ENCODE results near the gene RFPL3.

The RFPL3 gene

DNA sequence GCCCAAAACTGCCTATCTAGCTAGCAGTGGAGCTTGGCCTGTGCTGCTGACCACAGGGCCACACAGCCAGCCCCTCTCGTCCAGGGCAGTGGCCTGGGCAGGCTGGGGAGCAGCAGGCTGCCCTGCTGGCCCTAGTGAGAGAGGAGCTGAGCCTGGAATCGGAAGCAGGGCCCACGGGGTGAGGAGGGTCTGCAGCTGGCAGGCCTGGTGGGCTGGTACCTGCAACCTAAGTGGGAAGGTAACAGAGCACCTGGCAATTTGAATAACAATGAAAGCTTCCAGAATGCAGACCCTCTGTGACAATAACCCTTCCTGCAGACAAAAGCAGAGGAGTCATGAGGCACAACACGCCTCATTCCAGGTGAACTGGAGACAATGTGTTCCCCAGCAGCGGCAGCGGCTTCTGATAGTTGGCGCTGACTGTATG lies 31.8 kb upstream of the RFPL3 start:
- no peak for DNase-seq (ENCODE audit: extremely low read depth, low read depth)

GRCh38 chr22:32326647-32327046 lies 31.0 kb upstream of the RFPL3 start:
- no peak for DNase-seq (ENCODE audit: extremely low read depth, low read depth)
- TF ChIP-seq CTCF (IDR thresholded peaks at IDR 0.05; ENCODE audit: low read depth, low read length) = no peak

More for the DNA sequence above, 31.8 kb upstream of the RFPL3 start:
- TF ChIP-seq CTCF (IDR thresholded peaks at IDR 0.05; ENCODE audit: low read depth, low read length) = no peak

GRCh38 chr22:32327066-32327465 lies 30.6 kb upstream of the RFPL3 start:
- no peak for DNase-seq (ENCODE audit: extremely low read depth, low read depth)
- no peak for TF ChIP-seq CTCF (IDR thresholded peaks at IDR 0.05; ENCODE audit: low read depth, low read length)

GRCh38 chr22:32327596-32328171 lies 30.0 kb upstream of the RFPL3 start:
- no peak for TF ChIP-seq CTCF (IDR thresholded peaks at IDR 0.05; ENCODE audit: low read depth, low read length)
- no peak for DNase-seq (ENCODE audit: extremely low read depth, low read depth)

DNA sequence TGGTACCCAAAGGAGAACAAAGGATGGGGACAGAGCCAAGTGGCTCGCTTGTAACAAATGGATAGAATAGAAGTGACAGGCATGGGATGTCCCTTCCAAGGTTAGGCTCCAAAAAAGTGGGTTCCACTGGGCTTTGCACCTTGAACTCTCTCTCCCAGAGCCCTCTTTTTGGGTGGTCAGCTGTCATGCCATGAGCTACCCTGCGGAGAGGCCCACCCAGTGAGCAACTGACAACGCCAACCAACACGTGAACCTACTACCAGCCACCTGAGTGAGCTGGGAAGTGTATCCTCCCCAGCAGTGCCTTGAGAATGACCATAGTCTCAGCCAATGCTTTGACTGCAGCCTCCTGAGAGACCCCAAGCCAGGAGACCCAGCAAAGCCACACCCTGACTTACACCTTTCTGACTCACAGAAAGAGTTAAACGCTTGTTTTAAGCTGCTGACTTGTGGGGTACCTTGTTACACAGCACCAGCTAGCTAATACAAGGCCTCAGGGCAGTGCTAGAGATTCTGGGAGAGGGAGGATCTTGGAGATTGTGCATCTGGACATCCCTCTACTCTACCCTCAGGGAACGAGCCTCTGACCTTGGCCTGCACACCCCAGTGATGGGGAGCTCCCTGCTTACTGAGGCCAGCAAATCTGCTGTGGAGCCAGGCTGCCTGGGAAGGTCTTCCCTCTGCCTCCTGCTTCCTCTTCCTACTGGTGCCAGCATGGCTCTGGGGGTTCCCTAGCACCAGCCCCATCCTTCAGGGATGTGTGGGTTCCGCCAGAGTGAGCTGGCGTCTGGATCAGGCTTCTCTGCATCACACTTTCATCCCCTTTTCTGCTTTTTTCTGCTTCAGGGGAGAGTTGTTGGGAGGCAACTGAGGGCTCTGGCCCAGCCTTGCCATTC lies 29.1 kb upstream of the RFPL3 start:
- DNase-seq (ENCODE audit: extremely low read depth, low read depth) = no peak
- TF ChIP-seq CTCF (IDR thresholded peaks at IDR 0.05; ENCODE audit: low read depth, low read length) = no peak

DNA sequence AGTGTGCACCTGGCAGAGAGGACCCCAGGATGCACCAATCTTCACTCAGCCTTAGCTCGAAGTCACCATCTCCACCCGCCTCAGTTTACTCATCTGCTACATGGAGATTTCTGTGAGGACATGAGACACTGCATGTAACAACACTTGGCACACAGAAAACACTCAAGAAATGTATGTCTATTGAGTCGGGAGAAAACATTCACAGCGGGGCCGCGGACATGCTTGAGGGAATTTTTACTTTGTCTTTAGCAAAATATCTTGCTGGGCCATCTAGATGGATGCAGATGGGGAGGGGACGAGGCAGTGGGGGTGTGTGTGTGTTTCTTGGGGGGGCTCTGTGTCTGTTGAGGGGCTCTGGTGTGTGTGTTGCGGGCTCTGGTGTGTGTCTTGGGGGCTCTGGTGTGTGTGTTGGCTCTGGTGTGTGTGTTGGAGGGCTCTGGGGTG lies 28.4 kb upstream of the RFPL3 start:
- TF ChIP-seq CTCF (IDR thresholded peaks at IDR 0.05; ENCODE audit: low read depth, low read length) = no peak
- DNase-seq (ENCODE audit: extremely low read depth, low read depth) = no peak

DNA sequence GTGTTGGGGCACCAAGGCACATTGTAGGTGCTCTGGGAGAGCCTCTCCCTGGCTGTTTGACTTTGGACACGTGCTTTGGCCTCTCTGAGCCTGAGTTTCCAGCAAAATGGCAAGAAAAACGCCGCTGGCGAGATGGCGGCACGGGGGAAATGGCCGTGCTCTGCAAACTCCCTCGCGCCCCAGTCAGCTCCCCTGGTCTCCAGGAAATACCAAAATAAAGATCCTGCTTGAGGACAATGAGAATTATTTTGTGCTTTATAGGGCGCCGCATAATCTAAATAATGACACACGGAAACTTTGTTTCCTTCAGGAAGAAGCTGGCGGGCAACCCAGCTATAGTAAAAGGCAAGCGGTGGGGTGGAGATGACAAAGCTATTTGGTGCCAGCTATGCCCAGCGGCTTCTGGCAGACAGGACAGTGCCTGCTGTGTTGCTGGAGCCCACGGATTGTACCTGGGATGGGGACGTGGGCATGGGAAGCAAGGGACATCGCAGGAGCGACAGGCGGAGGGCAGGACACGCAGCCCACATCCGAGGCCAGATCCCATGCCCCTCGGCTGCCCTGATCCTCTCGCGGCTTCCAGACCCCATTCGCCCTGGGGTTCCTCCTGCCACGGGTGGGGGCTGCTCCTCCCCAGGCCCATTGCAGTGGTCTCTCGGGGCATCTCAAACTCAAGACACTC lies 26.3 kb upstream of the RFPL3 start:
- DNase-seq (ENCODE audit: extremely low read depth, low read depth) = no peak
- TF ChIP-seq CTCF (IDR thresholded peaks at IDR 0.05; ENCODE audit: low read depth, low read length) = no peak
